GM21529 (cell line): ENCODE results near the gene MSRB1.
"Not testable (repeated sequence)": the region's sequence is repeated elsewhere in the genome, so short reads cannot be mapped to it uniquely, and the experiment has no call there.

ENCODE experiments used
- ATAC-seq: cut with Tn5 transposase; IDR thresholded peaks from one replicate; pipeline ENCODE4 v1.9.1; 2021; ENCODE audit not compliant: unreplicated experiment

Gene MSRB1

GRCh38 chr16:1941162-1942046 lies 1.6 kb downstream of the MSRB1 start:
- ATAC-seq = no peak

DNA sequence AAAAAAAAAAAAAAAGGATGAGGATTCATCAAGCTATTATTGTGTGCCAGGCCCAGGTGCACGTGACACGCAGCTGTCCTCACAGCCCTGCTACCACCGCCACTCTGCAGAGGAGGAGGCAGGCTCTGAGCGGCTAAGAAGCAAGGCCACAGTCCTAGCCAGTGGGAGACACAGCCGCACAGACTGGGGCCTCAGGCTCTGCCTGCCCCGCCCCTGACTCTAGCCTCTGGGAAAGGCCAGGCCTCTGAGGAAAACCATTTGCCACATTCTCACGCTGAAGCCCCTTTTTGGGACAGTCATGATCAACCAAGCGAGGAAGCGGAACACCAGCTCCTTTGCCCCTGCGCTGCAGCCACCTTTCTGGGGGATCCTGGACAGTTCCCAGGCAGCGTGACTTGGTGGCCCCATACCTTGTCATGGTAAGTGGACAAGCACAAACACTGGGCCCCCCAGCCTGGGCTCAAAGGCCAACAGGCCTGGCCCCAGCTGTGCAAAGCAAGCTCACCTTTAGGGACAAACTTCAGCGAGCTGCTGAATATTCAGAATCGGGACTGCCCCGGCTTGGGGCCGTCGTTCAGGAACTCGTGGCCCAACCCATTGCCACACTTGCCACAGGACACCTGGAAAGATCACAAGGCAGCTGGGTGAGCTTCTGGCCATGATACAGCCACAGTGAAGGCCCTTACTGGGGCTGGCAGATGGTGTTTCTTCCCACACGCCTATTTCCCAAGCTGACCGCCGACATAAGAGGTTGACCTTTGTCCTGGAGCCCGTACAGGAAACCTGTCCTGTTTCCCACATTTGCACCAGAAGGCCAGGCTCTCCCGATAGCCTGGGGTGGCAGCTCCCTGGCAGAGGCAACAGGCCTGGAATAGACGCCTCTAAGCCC lies 2.5 kb downstream of the MSRB1 start:
- ATAC-seq = no peak

DNA sequence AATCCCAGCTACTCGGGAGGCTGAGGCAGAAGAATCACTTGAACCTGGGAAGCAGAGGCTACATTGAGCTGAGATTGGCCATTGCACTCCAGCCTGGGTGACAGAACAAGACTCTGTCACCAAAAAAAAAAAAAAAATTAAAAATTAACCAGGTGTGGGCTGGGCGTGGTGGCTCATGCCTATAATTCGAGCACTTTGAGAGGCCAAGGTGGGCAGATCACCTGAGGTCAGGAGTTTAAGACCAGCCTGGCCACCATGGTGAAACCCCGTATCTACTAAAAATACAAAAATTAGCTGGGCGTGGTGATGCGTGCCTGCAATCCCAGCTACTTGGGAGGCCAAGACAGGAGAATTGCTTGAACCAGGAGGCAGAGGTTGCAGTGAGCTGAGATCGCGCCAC lies 3.2 kb downstream of the MSRB1 start:
- not testable (repeated sequence) for ATAC-seq

- no peak for ATAC-seq
Measured at GRCh38 chr16:1938910-1939309, 4.1 kb downstream of the MSRB1 start.

GRCh38 chr16:1938316-1938715 lies 4.7 kb downstream of the MSRB1 start:
- ATAC-seq = no peak

GRCh38 chr16:1936945-1937479 lies 6.0 kb downstream of the MSRB1 start:
- no peak for ATAC-seq

GRCh38 chr16:1933097-1933661 lies 9.8 kb downstream of the MSRB1 start:
- ATAC-seq = no peak

- ATAC-seq = no peak
Measured at GRCh38 chr16:1932050-1933028, 10.7 kb downstream of the MSRB1 start.

DNA sequence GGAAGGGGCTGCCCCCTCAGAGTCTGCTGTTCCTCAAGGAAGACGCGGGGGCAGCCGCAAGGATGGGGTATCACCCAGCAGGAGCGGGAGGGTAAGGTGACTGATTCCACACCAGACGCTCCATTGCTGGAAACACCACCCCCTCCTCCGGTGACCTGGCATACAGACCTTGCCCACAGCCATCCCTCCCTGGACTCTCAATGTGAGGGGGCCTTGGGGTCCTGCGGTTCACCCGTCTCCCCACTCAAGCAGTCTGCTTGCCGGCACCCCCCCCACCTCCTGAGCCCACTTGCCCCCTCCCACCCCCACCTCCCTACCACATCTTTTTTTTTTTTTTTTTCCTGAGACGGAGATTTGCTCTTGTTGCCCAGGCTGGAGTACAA lies 12.7 kb downstream of the MSRB1 start:
- no peak for ATAC-seq

GRCh38 chr16:1929578-1930337 lies 13.2 kb downstream of the MSRB1 start:
- peak; percentile 77 for ATAC-seq

- peak; percentile 15 for ATAC-seq
Measured at GRCh38 chr16:1929105-1929504, 13.9 kb downstream of the MSRB1 start.

DNA sequence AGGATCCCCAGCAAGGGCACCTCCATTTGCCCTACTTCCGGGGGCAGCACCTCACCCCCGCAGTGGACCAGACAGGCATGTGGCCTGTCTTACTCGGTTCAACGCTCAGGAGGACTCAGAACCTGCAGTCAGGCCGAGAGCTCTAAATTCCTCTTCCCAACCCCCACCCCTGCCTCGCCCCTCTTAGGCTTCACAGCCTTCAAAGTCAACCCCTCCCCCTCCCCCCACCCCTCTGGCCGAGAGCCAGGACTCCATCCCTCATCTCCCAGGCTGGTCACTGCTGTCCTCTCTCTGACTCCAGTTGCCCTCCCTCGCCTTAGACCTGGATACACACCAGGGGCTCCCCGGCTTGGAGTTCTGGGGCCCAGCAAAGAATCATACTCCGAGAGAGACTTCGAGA lies 16.7 kb downstream of the MSRB1 start:
- no peak for ATAC-seq

GRCh38 chr16:1924095-1924494 lies 18.9 kb downstream of the MSRB1 start:
- no peak for ATAC-seq

GRCh38 chr16:1923299-1924034 lies 19.5 kb downstream of the MSRB1 start:
- no peak for ATAC-seq

GRCh38 chr16:1922357-1922756 lies 20.6 kb downstream of the MSRB1 start:
- ATAC-seq = no peak

GRCh38 chr16:1920727-1921171 lies 22.2 kb downstream of the MSRB1 start:
- ATAC-seq = no peak

DNA sequence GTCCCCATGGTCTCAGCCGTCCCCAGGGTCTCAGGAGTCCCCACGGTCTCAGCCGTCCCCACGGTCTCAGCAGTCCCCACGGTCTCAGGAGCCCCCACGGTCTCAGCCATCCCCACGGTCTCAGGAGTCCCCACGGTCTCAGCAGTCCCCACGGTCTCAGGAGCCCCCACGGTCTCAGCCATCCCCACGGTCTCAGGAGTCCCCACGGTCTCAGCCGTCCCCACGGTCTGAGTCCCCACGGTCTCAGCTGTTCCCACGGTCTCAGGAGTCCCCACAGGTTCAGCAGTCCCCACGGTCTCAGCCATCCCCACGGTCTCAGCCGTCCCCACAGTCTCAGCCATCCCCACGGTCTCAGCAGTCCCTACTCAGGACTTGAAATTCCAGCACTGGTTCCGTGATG lies 22.9 kb downstream of the MSRB1 start:
- ATAC-seq = not testable (repeated sequence)

- no peak for ATAC-seq
Measured at GRCh38 chr16:1919327-1919998, 23.5 kb downstream of the MSRB1 start.
